K562 (cell line): ENCODE measurements around the gene HPCAL1. TPM values are rescaled to one million over a fixed set of nuclear protein-coding genes. Genes with fewer than 3 reads are reported as not detected.
A peak's percentile ranks its signal among the peaks of the same experiment; 100 is the strongest.

Source experiments
- CTCFL ChIP-seq: IDR thresholded peaks from 2 replicates; pipeline ENCODE4 v1.6.1; 2011; ENCODE audit warnings: borderline replicate concordance, low read depth, mild to moderate bottlenecking, moderate library complexity, low read length; ENCODE audit not compliant: insufficient read depth, poor library complexity, severe bottlenecking
- E2F1 ChIP-seq: sonication (generic); formaldehyde crosslinking; IDR thresholded peaks from 2 replicates; pipeline ENCODE4 v1.8.1; 2023; ENCODE audit warnings: mild to moderate bottlenecking, missing genetic modification reagents, moderate library complexity
- EGR1 ChIP-seq: fragments of 450-650 bp; conservative IDR thresholded peaks from 2 replicates; pipeline ENCODE4 v1.6.1; 2017; ENCODE audit warnings: mild to moderate bottlenecking
- OTX1 ChIP-seq: fragments of 450-650 bp; formaldehyde crosslinking; IDR thresholded peaks from 2 replicates; pipeline ENCODE4 v1.4.0; 2022; ENCODE audit warnings: mild to moderate bottlenecking
- SLC30A9 ChIP-seq: fragments of 250-450 bp; sonication (Bioruptor Pico); IDR thresholded peaks from 2 replicates; pipeline ENCODE4 v1.8.0; 2022; ENCODE audit warnings: mild to moderate bottlenecking, moderate library complexity
- ZNF395 ChIP-seq: fragments of 200-800 bp; sonication (Bioruptor generic); IDR thresholded peaks from 2 replicates; pipeline ENCODE4 v1.6.1; 2017; ENCODE audit warnings: missing genetic modification characterization, missing compliant biosample characterization
- ZNF778 ChIP-seq: fragments of 450-650 bp; formaldehyde crosslinking; IDR thresholded peaks from 2 replicates; pipeline ENCODE4 v1.4.0; 2020; ENCODE audit warnings: mild to moderate bottlenecking, moderate library complexity
- polyA plus RNA-seq, 8 experiments: library from polyadenylated mRNA; depleted of rRNA in 4 of 8; stranded (reverse) in 5 of 8; unstranded in 3 of 8; fragments of >200 nt; fragmentation: Nextera tagmentation in 2 of 8; fragmentation: Illumina TruSeq in 1 of 8; extraction: Ambion mirVana in 2 of 8; extraction: Trizol in 1 of 8; gene quantifications; 2 replicates each; pipeline versions ENCODE4 v1.2.1 to v1.2.3, GENCODE V29; 2011 to 2014; ENCODE audit warnings: inconsistent platforms in 1 of 8, missing spikeins in 1 of 8
- total RNA-seq, 7 experiments: library from RNA; depleted of rRNA in 6 of 7; stranded (reverse); fragments of >200 nt in 6 of 7; fragmentation: Illumina TruSeq in 2 of 7; extraction: Trizol in 2 of 7; gene quantifications; 2 replicates each; pipeline versions ENCODE4 v1.2.1 to v1.2.3, GENCODE V29; 2011 to 2021; ENCODE audit warnings: low replicate concordance in 1 of 7
- TF ChIP-seq, protein P1 (sequence below), 2 experiments: fragments of 450-650 bp in 1 of 2; sonication (generic) in 1 of 2; formaldehyde crosslinking in 1 of 2; IDR thresholded peaks; 2 replicates each; pipeline versions ENCODE4 v1.7.1 to v1.9.0; 2016 to 2022; ENCODE audit warnings: inconsistent platforms in 1 of 2, mild to moderate bottlenecking in 1 of 2, missing genetic modification reagents in 1 of 2
- TF ChIP-seq, protein P2 (sequence below): IDR thresholded peaks from 3 replicates; pipeline ENCODE4 v1.6.1; 2011; ENCODE audit warnings: borderline replicate concordance, mild to moderate bottlenecking; ENCODE audit not compliant: insufficient read length, insufficient read depth

The HPCAL1 gene
- total and polyA plus RNA-seq, 9 of the 15 experiments (the other 6 are each of a cell fraction or from before 2014, with no cell fraction given), result 2.7 to 65.5 (median 23.9) TPM

DNA sequence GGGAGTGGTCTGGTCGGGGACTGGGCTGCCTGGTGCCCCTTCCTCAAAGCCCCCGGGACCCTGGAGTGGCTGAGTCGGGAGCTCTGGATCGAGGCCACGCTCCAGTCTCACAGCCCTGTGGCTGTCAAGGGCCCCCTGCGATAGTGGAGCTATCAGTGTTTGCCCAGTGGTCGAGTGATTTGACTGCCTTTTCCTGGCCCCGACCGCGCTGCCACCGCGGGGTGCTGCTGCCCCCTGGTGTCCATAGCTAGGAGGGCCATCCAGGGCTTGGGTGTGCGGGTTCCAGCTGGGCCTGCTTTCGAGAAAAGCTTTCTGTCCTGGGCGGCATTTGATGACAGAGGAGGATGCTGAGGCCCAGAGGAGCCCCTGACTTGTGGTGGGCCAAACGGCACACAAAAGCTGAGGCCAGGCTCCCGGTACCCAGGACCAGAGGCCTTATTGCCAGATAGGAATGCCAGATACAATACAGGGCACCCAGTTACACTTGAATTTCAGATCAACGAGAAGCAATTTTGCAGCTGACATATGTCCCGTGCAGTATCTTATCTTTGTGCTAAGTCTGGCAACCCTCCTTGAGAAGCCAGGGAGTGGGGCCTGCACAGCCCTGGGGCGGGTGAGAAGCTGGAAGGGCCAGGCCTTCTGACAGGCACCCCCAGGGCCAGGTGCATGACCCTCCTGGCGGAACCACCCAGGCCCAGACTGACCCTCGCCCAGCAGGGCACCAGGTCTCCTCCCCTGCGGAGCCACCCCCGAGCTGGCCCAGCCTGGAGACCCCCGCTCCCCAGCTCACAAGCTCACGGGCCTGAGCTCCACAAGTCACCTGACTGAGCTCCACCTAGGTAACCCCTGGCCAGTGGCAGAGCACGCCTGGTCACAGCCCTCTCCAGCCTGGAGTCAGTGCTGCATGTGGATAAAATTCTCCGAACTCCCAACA is 132.4 kb downstream of the HPCAL1 start (continued):
- TF ChIP-seq, protein P1, sequence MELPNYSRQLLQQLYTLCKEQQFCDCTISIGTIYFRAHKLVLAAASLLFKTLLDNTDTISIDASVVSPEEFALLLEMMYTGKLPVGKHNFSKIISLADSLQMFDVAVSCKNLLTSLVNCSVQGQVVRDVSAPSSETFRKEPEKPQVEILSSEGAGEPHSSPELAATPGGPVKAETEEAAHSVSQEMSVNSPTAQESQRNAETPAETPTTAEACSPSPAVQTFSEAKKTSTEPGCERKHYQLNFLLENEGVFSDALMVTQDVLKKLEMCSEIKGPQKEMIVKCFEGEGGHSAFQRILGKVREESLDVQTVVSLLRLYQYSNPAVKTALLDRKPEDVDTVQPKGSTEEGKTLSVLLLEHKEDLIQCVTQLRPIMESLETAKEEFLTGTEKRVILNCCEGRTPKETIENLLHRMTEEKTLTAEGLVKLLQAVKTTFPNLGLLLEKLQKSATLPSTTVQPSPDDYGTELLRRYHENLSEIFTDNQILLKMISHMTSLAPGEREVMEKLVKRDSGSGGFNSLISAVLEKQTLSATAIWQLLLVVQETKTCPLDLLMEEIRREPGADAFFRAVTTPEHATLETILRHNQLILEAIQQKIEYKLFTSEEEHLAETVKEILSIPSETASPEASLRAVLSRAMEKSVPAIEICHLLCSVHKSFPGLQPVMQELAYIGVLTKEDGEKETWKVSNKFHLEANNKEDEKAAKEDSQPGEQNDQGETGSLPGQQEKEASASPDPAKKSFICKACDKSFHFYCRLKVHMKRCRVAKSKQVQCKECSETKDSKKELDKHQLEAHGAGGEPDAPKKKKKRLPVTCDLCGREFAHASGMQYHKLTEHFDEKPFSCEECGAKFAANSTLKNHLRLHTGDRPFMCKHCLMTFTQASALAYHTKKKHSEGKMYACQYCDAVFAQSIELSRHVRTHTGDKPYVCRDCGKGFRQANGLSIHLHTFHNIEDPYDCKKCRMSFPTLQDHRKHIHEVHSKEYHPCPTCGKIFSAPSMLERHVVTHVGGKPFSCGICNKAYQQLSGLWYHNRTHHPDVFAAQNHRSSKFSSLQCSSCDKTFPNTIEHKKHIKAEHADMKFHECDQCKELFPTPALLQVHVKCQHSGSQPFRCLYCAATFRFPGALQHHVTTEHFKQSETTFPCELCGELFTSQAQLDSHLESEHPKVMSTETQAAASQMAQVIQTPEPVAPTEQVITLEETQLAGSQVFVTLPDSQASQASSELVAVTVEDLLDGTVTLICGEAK (IDR thresholded peaks at IDR 0.05), result no peak
- TF ChIP-seq, protein P1 (CRISPR knock-in tag; IDR thresholded peaks at IDR 0.05), result no peak
- TF ChIP-seq EGR1, result no peak
- peak; percentile 65 for TF ChIP-seq E2F1 (CRISPR knock-in tag)
- TF ChIP-seq, protein P2, sequence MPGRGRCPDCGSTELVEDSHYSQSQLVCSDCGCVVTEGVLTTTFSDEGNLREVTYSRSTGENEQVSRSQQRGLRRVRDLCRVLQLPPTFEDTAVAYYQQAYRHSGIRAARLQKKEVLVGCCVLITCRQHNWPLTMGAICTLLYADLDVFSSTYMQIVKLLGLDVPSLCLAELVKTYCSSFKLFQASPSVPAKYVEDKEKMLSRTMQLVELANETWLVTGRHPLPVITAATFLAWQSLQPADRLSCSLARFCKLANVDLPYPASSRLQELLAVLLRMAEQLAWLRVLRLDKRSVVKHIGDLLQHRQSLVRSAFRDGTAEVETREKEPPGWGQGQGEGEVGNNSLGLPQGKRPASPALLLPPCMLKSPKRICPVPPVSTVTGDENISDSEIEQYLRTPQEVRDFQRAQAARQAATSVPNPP, result no peak
- TF ChIP-seq SLC30A9 (CRISPR knock-in tag), result no peak
- no peak for TF ChIP-seq ZNF395
- no peak for TF ChIP-seq CTCFL
- no peak for TF ChIP-seq OTX1 (CRISPR knock-in tag)
- no peak for TF ChIP-seq ZNF778
